Measurements from ENCODE around the gene BRD1.

DNA sequence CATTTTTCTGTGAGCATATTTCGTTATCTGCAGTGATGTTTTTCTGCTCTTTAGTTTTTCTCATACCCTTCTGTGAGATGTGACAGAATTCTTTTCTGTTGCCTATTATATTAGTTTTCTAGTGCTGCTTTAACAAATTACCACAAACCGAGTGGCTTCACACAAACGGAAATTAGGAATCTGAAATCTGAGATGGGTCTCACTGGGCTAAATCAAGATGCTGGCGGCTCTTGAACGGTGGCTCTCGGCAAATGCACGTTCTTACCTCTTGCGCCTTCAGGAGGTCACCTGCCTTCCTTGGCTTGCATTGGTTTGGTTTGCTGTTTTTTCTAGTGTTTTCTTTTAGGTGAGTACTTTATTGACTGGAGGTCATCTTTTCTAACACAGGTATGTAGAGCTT is 39.0 kb upstream of the BRD1 start:
- TF ChIP-seq, protein P1, sequence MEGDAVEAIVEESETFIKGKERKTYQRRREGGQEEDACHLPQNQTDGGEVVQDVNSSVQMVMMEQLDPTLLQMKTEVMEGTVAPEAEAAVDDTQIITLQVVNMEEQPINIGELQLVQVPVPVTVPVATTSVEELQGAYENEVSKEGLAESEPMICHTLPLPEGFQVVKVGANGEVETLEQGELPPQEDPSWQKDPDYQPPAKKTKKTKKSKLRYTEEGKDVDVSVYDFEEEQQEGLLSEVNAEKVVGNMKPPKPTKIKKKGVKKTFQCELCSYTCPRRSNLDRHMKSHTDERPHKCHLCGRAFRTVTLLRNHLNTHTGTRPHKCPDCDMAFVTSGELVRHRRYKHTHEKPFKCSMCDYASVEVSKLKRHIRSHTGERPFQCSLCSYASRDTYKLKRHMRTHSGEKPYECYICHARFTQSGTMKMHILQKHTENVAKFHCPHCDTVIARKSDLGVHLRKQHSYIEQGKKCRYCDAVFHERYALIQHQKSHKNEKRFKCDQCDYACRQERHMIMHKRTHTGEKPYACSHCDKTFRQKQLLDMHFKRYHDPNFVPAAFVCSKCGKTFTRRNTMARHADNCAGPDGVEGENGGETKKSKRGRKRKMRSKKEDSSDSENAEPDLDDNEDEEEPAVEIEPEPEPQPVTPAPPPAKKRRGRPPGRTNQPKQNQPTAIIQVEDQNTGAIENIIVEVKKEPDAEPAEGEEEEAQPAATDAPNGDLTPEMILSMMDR (IDR thresholded peaks at IDR 0.05): no peak
- TF ChIP-seq POLR2A (IDR thresholded peaks at IDR 0.05): no peak
